ENCODE results near the gene SREBF2. TPM values are rescaled to one million over a fixed set of nuclear protein-coding genes. Genes with fewer than 3 reads are reported as not detected.

The SREBF2 gene
- total and polyA plus RNA-seq, 10 of the 15 experiments (the other 5 are each of a cell fraction or from before 2014, with no cell fraction given) = 2.4 to 177 (median 78.8) TPM

DNA sequence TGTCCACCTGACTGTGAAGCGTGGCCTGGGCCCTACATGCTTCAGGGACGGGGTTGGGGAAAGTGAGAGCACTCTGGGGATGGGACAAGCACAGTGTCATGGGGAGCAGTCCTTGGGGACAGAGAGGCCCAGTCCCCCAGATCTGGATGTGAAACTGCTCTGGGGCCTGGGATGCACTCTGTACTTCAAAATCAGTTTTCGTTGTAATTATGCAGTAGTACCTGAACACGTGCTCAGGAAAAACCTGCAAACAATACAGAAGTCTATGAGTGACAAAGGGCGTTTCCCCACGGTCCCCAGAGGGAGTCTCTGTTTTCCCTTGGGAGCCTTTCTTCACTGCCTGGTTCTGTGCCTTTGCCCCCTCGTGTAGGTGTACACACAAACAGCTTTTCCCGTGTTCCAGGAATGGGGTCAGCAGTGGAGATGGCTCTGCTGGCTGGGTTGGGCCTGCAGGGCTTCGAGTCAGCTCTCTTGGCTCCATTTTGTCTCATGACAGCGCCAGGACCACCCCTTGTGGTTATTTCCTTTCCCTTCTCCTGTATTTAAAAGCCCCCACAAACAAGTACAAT, 98.9 kb downstream of the SREBF2 start (continued):
- TF ChIP-seq, protein P1, sequence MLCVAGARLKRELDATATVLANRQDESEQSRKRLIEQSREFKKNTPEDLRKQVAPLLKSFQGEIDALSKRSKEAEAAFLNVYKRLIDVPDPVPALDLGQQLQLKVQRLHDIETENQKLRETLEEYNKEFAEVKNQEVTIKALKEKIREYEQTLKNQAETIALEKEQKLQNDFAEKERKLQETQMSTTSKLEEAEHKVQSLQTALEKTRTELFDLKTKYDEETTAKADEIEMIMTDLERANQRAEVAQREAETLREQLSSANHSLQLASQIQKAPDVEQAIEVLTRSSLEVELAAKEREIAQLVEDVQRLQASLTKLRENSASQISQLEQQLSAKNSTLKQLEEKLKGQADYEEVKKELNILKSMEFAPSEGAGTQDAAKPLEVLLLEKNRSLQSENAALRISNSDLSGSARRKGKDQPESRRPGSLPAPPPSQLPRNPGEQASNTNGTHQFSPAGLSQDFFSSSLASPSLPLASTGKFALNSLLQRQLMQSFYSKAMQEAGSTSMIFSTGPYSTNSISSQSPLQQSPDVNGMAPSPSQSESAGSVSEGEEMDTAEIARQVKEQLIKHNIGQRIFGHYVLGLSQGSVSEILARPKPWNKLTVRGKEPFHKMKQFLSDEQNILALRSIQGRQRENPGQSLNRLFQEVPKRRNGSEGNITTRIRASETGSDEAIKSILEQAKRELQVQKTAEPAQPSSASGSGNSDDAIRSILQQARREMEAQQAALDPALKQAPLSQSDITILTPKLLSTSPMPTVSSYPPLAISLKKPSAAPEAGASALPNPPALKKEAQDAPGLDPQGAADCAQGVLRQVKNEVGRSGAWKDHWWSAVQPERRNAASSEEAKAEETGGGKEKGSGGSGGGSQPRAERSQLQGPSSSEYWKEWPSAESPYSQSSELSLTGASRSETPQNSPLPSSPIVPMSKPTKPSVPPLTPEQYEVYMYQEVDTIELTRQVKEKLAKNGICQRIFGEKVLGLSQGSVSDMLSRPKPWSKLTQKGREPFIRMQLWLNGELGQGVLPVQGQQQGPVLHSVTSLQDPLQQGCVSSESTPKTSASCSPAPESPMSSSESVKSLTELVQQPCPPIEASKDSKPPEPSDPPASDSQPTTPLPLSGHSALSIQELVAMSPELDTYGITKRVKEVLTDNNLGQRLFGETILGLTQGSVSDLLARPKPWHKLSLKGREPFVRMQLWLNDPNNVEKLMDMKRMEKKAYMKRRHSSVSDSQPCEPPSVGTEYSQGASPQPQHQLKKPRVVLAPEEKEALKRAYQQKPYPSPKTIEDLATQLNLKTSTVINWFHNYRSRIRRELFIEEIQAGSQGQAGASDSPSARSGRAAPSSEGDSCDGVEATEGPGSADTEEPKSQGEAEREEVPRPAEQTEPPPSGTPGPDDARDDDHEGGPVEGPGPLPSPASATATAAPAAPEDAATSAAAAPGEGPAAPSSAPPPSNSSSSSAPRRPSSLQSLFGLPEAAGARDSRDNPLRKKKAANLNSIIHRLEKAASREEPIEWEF (IDR thresholded peaks at IDR 0.05; ENCODE audit: insufficient replicate concordance, low read depth, low read length) = peak; percentile 97
- TF ChIP-seq ZNF274 (IDR thresholded peaks at IDR 0.05; ENCODE audit: insufficient read depth, insufficient read length) (no peak), CBX3 (IDR thresholded peaks at IDR 0.05; ENCODE audit: borderline replicate concordance, low read depth) (no peak), MXI1 (IDR thresholded peaks at IDR 0.05; ENCODE audit: low read depth, low read length) (peak; percentile 60; the same call in 1 of the 2 replicates), BACH1 (IDR thresholded peaks at IDR 0.05; ENCODE audit: borderline replicate concordance) (no peak), YBX1 (IDR thresholded peaks at IDR 0.05) (peak; percentile 98), KDM1A (IDR thresholded peaks at IDR 0.05; ENCODE audit: borderline replicate concordance) (no peak), JUND (IDR thresholded peaks at IDR 0.05; ENCODE audit: low read depth, low read length) (no peak), PAX5 (IDR thresholded peaks at IDR 0.05; ENCODE audit: borderline replicate concordance, low read depth, low read length) (peak; percentile 15; the same call in 1 of the 2 replicates), NFYB (IDR thresholded peaks at IDR 0.05; ENCODE audit: insufficient read depth, low read depth, low read length) (no peak), MYB (IDR thresholded peaks at IDR 0.05; ENCODE audit: borderline replicate concordance, low read depth, low read length) (0 out of 2 replicates have a peak, but pooled peaks have one; percentile 18), PML (IDR thresholded peaks at IDR 0.05; ENCODE audit: low read length) (no peak), CHD2 (IDR thresholded peaks at IDR 0.05; ENCODE audit: borderline replicate concordance, low read depth, low read length) (peak; percentile 17; the same call in 1 of the 2 replicates), SMAD1 (IDR thresholded peaks at IDR 0.05; ENCODE audit: low read depth, partially characterized antibody) (peak; percentile 80), BRCA1 (IDR thresholded peaks at IDR 0.05; ENCODE audit: low read depth, low read length) (no peak), BCL11A (IDR thresholded peaks at IDR 0.05; ENCODE audit: low read depth, low read length) (no peak), PAX8 (IDR thresholded peaks at IDR 0.05) (no peak), CBFB (IDR thresholded peaks at IDR 0.05; ENCODE audit: low read depth) (0 out of 2 replicates have a peak, but pooled peaks have one; percentile 14)
- TF ChIP-seq, protein P2, sequence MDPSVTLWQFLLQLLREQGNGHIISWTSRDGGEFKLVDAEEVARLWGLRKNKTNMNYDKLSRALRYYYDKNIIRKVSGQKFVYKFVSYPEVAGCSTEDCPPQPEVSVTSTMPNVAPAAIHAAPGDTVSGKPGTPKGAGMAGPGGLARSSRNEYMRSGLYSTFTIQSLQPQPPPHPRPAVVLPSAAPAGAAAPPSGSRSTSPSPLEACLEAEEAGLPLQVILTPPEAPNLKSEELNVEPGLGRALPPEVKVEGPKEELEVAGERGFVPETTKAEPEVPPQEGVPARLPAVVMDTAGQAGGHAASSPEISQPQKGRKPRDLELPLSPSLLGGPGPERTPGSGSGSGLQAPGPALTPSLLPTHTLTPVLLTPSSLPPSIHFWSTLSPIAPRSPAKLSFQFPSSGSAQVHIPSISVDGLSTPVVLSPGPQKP (IDR thresholded peaks at IDR 0.05; ENCODE audit: low read depth, low read length) = no peak
- TF ChIP-seq, protein P3, sequence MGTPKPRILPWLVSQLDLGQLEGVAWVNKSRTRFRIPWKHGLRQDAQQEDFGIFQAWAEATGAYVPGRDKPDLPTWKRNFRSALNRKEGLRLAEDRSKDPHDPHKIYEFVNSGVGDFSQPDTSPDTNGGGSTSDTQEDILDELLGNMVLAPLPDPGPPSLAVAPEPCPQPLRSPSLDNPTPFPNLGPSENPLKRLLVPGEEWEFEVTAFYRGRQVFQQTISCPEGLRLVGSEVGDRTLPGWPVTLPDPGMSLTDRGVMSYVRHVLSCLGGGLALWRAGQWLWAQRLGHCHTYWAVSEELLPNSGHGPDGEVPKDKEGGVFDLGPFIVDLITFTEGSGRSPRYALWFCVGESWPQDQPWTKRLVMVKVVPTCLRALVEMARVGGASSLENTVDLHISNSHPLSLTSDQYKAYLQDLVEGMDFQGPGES (IDR thresholded peaks at IDR 0.05) = no peak
- TF ChIP-seq, protein P4, sequence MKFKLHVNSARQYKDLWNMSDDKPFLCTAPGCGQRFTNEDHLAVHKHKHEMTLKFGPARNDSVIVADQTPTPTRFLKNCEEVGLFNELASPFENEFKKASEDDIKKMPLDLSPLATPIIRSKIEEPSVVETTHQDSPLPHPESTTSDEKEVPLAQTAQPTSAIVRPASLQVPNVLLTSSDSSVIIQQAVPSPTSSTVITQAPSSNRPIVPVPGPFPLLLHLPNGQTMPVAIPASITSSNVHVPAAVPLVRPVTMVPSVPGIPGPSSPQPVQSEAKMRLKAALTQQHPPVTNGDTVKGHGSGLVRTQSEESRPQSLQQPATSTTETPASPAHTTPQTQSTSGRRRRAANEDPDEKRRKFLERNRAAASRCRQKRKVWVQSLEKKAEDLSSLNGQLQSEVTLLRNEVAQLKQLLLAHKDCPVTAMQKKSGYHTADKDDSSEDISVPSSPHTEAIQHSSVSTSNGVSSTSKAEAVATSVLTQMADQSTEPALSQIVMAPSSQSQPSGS (IDR thresholded peaks at IDR 0.05; ENCODE audit: low read length) = no peak
- TF ChIP-seq, protein P5, sequence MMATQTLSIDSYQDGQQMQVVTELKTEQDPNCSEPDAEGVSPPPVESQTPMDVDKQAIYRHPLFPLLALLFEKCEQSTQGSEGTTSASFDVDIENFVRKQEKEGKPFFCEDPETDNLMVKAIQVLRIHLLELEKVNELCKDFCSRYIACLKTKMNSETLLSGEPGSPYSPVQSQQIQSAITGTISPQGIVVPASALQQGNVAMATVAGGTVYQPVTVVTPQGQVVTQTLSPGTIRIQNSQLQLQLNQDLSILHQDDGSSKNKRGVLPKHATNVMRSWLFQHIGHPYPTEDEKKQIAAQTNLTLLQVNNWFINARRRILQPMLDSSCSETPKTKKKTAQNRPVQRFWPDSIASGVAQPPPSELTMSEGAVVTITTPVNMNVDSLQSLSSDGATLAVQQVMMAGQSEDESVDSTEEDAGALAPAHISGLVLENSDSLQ (IDR thresholded peaks at IDR 0.05) = peak; percentile 84
